ENCODE data around the gene IL20.

The IL20 gene

GRCh38 chr1:206873603-206874188 lies 8.3 kb downstream of the IL20 start:
- in situ Hi-C loops (cut with HindIII; ENCODE audit: low sequenced_read_pairs) = no loop called here

GRCh38 chr1:206875752-206876377 lies 10.4 kb downstream of the IL20 start:
- in situ Hi-C loops (cut with HindIII; ENCODE audit: low sequenced_read_pairs) = no loop called here

- in situ Hi-C loops (cut with HindIII; ENCODE audit: low sequenced_read_pairs) = no loop called here
Observed at GRCh38 chr1:206878456-206878855, 13.0 kb downstream of the IL20 start.

GRCh38 chr1:206880314-206880713 lies 14.9 kb downstream of the IL20 start:
- in situ Hi-C loops (cut with HindIII; ENCODE audit: low sequenced_read_pairs) = no loop called here

GRCh38 chr1:206882555-206882954 lies 17.1 kb downstream of the IL20 start:
- in situ Hi-C loops (cut with HindIII; ENCODE audit: low sequenced_read_pairs) = no loop called here

DNA sequence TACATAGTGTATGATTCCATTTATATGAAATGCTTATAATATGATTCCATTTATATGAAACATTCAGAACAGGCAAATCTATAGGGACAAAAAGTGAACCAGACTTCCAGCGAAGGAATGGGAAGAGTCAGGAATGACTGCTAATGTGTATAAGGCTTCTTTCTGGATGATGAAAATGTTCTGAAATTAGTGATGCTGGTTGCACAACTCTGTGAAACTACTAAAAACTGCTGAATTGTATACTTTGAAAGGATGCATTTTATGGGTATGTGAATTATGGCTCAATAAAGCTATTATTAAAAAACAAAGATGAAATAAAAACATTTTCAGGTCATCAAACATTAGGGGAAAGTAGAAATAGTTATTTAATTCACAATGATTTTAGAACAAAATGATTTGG lies 17.7 kb downstream of the IL20 start:
- in situ Hi-C loops (cut with HindIII; ENCODE audit: low sequenced_read_pairs) = no loop called here

DNA sequence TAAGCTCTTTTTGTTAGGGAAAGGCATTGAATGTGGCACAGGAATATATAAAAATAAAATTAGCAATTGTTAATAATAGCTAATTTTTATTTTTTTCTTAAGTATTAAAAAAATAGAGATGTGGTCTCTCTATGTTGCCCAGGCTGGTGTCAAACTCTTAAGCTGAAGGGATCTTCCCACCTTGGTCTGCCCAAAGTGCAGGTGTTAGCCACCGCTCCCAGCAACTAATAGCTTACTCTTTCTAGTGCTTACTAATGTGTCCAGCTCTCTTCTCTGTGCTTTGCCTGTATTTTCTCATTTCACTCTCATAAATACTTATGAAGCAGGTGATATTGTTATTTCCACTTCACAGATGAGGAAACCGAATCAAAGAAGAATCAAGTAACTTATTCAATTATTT lies 18.5 kb downstream of the IL20 start:
- in situ Hi-C loops (cut with HindIII; ENCODE audit: low sequenced_read_pairs) = no loop called here

DNA sequence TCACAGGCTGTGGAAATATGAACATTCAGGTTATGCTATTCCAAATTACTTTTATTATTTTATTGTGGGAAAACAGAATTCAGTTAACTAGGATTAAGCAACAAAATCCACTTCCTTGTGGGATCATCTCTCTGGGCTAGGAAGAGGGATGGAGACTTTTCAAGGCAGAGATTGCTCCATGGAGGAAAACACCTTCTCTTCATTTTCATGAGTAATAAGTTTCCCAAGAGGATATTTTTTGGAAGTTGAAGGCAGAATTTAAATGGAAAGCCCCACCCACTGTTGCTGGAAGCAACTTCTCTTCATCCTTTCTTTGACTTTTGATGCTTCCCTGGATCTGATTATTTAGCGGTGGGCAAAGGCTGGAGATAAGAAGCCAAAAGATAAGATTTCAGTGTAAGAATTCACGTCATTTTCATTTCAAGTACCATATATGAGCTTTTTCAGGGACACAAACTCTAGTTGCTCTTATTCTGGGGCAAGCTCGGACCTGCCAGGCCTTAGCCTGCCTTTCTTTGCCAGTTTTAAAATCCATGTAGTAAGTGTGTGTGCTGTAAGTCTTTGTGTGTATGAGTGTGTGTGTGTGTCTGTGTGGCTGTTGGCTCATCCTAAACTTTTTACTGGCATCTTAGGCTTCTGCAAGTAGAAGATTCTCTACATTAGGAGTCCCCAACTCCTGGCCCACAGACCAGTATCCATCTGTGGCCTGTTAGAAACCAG lies 20.1 kb downstream of the IL20 start:
- in situ Hi-C loops (cut with HindIII; ENCODE audit: low sequenced_read_pairs) = no loop called here

GRCh38 chr1:206886831-206887230 lies 21.4 kb downstream of the IL20 start:
- in situ Hi-C loops (cut with HindIII; ENCODE audit: low sequenced_read_pairs) = no loop called here

DNA sequence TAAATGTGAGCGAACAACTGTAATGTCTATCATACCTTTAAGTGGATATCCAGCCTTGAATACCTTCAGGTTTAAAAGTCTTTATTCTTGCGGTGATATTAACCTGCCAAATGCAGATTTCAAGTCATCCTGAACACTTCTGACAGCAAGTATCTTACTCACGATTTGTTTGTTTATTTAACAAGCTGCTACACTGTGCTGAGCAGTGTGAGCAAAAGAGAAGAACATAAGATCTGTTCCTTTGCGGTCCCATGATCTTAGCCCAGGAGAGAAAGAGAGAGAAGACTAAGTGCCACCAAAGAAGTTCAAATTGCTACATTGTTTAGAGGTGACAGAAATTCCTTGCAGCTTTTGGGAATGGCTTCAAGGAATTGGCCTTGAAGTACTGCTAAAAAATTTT lies 22.3 kb downstream of the IL20 start:
- in situ Hi-C loops (cut with HindIII; ENCODE audit: low sequenced_read_pairs) = no loop called here

DNA sequence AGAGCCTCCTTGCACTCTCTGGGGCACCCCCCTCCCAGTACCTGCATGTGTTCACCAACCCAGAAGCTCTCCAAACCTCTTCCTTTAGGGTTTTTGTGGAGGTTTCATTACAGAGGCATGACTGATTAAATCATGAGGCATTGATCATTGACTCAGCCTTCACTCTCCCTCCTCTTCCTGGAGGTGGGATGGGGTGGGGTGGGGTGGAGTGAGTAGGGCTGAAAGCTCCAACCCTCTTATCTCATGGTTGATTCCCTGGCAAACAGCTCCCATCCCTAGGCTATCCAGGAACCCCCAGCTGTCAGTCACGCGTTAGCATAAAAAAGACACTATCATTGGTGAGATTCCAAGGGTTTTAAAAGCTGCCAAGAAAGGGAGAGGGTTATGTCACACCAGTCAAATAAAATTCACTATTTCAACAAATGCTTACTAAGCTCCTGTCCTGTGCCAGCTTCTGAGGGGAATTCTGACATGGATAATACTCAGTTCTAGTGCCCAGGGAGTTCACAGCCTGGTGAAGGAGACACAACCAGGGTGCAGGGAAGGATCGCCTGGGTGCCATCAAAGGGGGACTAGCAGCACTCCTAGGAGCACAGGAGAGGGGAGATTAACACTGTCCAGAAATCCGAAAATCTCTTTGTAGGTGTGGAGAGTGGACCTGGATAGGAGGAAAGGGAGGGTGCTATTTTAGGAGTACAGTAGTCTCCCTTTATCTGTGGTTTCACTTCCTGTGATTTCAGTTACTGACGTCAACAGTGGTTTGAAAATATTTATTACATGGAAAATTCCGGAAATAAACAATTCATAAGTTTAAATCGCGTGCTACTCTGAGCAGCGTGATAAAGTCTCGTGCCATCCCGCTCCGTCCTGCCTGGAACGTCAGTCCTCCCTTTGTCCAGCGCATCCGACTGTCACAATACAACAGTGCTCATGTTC lies 25.0 kb downstream of the IL20 start:
- in situ Hi-C loops (cut with HindIII; ENCODE audit: low sequenced_read_pairs) = no loop called here

DNA sequence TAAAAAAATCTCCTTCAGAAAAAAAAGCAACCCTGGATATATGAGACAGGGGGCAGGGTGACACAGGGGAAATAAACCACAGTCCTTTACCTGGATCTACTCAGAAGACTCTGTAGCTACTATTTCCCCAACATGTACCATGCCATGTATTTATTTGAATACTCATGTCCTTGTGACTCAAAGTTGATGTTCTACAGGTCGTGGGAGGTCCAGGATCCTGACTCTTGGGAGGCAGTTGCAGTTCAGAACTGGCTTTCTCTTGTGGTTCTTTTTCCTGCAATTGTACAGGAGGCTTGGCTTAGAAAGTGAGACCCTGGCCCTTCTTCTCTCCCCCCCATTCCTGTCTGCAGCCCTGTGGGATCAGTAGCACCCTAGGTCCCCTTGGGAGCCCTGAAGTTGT lies 26.0 kb downstream of the IL20 start:
- in situ Hi-C loops (cut with HindIII; ENCODE audit: low sequenced_read_pairs) = no loop called here

DNA sequence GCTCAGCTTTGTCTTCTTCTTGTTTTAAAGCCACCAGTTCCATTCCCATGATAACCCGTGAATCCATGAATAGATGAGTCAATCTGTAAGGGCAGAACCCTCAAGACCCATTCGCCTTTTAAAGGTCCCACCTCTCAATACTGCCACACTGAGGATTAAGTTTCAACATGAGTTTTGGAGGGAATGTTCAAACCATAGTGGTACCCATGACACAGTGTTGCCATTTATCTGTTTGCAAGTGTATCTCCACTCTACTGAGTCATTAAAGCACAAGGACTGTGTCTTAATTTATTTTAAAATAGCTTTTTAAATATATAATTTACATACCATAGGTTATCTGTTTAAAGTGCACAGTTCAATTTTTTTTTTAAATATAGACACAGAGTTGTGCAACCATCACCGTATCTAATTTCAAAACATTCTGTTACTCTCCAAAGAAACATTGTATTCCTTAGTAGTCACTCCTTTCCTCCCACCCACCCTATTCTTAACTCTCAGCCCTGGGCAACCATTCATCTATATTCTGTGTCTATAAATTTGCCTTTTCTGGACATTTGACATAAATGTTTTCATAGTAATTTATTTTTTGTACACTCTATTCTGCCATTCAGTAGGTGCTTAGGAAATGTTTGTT lies 27.0 kb downstream of the IL20 start:
- in situ Hi-C loops (cut with HindIII; ENCODE audit: low sequenced_read_pairs) = no loop called here

DNA sequence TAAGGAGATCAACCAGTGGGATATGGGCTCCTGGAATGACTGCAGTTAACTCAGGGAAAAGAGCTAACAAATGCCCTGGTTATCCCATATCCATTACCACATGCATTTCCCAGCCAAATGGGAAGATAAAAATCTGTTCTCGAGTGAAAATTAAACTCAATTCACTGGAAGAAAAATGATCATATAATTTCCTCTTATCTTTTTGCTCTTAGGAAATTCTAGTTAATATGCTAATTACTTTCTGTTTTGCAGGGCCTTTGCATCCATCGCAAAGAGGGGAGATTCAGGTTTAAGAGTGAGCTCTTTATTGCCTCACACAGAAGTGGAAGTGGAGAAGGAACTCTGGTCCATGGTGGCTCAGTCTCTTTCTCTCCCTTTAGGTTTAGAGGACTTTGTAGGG lies 28.0 kb downstream of the IL20 start:
- in situ Hi-C loops (cut with HindIII; ENCODE audit: low sequenced_read_pairs) = no loop called here

GRCh38 chr1:206895325-206895724 lies 29.9 kb downstream of the IL20 start:
- in situ Hi-C loops (cut with HindIII; ENCODE audit: low sequenced_read_pairs) = no loop called here

DNA sequence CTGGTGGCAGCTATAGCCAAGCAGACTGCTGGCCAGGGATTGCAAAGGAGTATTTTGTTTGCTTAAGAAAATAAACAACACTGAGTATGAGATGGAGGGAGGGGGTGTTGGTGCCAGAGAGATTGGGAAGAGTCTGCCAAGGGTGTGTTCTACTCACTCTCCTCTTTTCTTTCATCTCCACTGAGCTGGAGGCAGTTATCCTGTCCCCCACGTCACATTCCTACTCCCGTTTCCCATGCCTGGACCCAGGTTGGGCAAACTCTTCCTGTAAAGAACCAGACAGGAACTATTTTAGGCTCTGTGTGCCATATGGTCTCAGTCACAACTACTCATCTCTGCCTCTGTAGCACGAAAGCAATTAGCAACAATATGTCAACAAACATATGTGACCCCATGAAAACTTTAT lies 30.4 kb downstream of the IL20 start:
- in situ Hi-C loops (cut with HindIII; ENCODE audit: low sequenced_read_pairs) = no loop called here

- in situ Hi-C loops (cut with HindIII; ENCODE audit: low sequenced_read_pairs) = no loop called here
Observed at GRCh38 chr1:206896261-206896660, 30.8 kb downstream of the IL20 start.

DNA sequence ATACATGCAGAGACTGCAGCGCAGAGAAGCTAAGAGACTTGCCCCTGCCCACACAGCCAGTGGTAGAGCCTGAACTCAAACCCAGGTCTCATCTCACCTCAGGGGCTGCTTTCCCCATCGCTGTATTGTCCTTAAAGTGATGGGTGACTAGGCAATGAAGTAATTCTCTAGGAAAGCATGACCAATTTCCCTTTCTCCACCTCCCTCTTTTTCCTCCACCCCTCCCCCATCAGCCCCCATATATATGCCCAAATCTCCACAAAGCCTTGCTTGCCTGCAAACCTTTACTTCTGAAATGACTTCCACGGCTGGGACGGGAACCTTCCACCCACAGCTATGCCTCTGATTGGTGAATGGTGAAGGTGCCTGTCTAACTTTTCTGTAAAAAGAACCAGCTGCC lies 31.8 kb downstream of the IL20 start, which contains the start of gene IL24:
IL24 (plus strand) TSS at position 269 of the 400 bp plus-strand sequence. CDS start 390 bp downstream, outside the sequence.
- in situ Hi-C loops (cut with HindIII; ENCODE audit: low sequenced_read_pairs) = no loop called here

DNA sequence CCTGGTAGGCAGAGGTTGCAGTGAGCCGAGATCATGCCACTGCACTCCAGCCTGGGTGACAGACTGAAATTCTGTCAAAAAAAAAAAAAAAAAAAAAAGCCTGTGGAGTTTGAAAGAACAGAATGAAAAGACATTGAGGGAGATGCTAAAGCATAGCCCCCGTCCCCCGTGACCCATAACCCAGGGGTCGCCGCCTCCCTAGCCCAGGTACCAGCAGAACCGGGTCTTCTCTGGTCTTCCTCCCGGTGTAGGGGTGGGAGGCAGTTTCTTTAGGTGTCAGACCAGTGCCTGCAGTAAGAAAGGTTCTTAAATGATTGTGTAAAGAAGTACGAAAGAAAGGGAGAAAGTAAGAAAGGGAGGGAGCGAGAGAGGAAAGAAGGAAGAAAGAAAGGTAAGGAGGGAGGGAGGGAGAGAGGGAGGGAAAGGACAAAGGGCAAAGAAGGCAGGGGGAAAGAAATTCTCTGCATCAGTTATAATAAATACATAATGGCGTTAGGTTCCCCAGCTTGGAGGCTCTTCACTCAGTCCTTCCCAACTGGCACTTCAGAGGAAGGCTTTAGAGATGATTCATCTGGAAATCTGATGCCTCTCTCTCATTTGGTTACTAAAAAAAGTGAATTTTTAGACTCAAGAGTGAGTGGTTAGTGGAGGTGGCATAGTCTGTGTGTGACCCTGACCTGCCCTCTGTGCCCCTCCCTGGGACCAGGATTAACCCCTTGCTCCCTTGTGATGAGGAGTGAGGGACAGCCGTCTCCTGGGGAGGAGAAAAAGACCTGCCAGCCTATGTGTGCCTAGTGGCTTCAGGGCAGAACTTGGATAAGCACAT lies 32.9 kb downstream of the IL20 start:
- in situ Hi-C loops (cut with HindIII; ENCODE audit: low sequenced_read_pairs) = no loop called here

DNA sequence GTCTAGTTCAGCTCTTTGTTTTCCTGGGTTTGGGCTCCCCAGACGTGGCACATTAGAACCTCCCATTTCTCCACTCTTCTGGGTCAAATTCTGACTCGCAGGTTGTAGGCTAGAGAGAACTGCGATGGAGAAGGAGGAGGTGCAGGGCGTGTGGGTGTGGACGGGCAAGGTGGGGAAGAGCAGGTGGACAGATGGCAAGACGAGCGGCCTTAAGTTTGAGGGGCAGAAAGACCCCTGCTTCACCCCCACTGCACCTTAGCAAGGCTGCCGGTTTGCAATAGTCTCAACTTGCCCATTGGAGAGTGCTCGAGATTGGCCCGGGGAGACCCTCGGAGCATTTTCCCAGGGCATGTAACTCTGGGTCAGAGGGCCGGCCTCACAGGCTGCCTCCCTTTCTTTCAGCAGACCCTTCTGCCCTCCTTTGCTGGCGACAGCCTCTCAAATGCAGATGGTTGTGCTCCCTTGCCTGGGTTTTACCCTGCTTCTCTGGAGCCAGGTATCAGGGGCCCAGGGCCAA lies 33.5 kb downstream of the IL20 start:
- in situ Hi-C loops (cut with HindIII; ENCODE audit: low sequenced_read_pairs) = no loop called here
